Right atrium auricular region (tissue), 2 donors: ENCODE data around the gene KCTD2. TPM values are rescaled to one million over a fixed set of nuclear protein-coding genes. Genes with fewer than 3 reads are reported as not detected.
"Not testable (repeated sequence)": the region's sequence is repeated elsewhere in the genome, so short reads cannot be mapped to it uniquely, and the experiment has no call there.

ENCODE experiments used
- DNase-seq: peaks from one replicate; pipeline ENCODE4 v3.0.0-alpha.2; 2019; ENCODE audit warnings: low spot score
- H3K27ac ChIP-seq, 2 donors: fragments of 200-600 bp; sonication (generic); 1 replicate in 1 of 2; 2 replicates in 1 of 2; pipeline ENCODE4 v1.5.1; 2016 to 2019
- H3K27me3 ChIP-seq, 2 donors: fragments of 200-600 bp; sonication (generic); one replicate each; pipeline versions ENCODE4 v1.5.1 to v1.6.0; 2017 to 2019
- H3K36me3 ChIP-seq: fragments of 200-600 bp; sonication (generic); one replicate; pipeline ENCODE4 v1.5.1; 2016
- H3K4me1 ChIP-seq, 2 donors: fragments of 200-600 bp; sonication (generic); one replicate each; pipeline versions ENCODE4 v1.5.1 to v1.6.0; 2017 to 2019
- H3K4me3 ChIP-seq, 2 donors: fragments of 200-600 bp; sonication (generic); 1 replicate in 1 of 2; 2 replicates in 1 of 2; pipeline ENCODE4 v1.5.1; 2017 to 2019; ENCODE audit warnings: mild to moderate bottlenecking in 1 of 2, moderate library complexity in 1 of 2
- H3K9me3 ChIP-seq, 2 donors: fragments of 200-600 bp; sonication (generic); one replicate each; pipeline ENCODE4 v1.5.1; 2019
- CTCF ChIP-seq, 2 donors: fragments of 200-600 bp; sonication (generic); IDR thresholded peaks; one replicate each; pipeline ENCODE4 v1.5.1; 2019; ENCODE audit warnings: antibody characterized with exemption in 2 of 2
- total RNA-seq, 2 donors: library from RNA; depleted of rRNA; stranded (reverse); fragments of >200 nt; gene quantifications; one replicate each; pipeline ENCODE4 v1.1.0, GENCODE V29; 2016

Gene KCTD2
- total RNA-seq, 2 donors from 2014 or later: 17.9 to 28.4 TPM

DNA sequence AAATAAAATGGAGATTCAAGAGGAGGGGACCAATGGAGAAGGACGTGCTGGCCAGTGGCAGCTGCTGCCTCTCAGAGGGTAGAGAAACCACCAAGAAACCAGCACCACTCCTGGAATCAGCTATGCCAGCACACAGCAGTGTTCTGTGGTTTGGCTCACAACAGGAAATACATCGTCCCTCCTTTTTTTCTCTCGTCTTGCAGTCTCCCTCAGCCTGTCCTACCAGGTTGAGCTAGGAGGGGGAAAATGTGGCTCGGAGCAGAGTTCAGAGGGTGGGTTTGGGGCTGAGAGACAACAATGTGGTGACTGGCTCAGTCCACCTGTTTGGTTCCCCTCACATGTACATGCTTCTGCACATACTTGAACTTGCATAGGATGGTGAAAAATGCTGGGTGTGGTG, 20.8 kb downstream of the KCTD2 start:
- Histone ChIP-seq H3K4me3 (no peak overlapping the region), H3K27ac (no peak overlapping the region), H3K9me3 (no peaks in the 10 kb centered on the region), H3K36me3 (peaks cover 21% of the 10 kb centered on the region), H3K27me3 (no peaks in the 10 kb centered on the region), H3K4me1 (no peaks in the 10 kb centered on the region)
- no peak for TF ChIP-seq CTCF (IDR thresholded peaks at IDR 0.05)
- DNase-seq: no peak

GRCh38 chr17:75068750-75069149, 21.7 kb downstream of the KCTD2 start:
- Histone ChIP-seq H3K9me3 (no peaks in the 10 kb centered on the region), H3K4me3 (no peak overlapping the region), H3K4me1 (no peaks in the 10 kb centered on the region), H3K36me3 (peaks cover 12% of the 10 kb centered on the region), H3K27me3 (no peaks in the 10 kb centered on the region), H3K27ac (no peak overlapping the region)
- DNase-seq: no peak
- no peak for TF ChIP-seq CTCF (IDR thresholded peaks at IDR 0.05)

DNA sequence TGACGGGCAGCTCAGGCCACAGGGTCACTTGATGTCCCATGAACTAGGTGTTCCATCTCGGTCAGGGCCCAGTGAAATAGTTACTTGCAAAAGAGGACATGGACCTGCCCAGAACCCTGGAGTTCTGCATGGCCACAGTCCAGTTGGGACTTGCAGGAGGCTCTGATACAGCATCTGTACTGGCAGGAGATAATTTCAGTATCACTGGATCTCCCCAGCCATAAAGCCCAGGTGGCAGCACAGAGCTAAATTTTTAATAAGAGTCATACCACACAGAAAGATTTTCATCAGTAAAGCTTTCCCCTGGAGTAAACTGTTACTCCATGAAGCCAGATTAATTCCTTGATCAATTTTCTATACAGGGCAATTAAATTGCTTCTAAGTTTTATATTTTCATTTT, 22.8 kb downstream of the KCTD2 start:
- Histone ChIP-seq H3K36me3 (peaks cover 3% of the 10 kb centered on the region), H3K9me3 (no peaks in the 10 kb centered on the region), H3K4me1 (no peaks in the 10 kb centered on the region), H3K27me3 (no peaks in the 10 kb centered on the region), H3K27ac (no peak overlapping the region), H3K4me3 (no peak overlapping the region)
- no peak for DNase-seq
- peak in 1 of 2 donors; percentile 50 for TF ChIP-seq CTCF (IDR thresholded peaks at IDR 0.05)

- not testable (repeated sequence) for H3K4me3 ChIP-seq, DNase-seq, H3K9me3 ChIP-seq, H3K4me1 ChIP-seq, H3K36me3 ChIP-seq, H3K27me3 ChIP-seq
- peak overlapping the region; percentile 60 to 85 for H3K27ac ChIP-seq
These were observed 24.6 kb downstream of the KCTD2 start for GRCh38 chr17:75071478-75072271.

DNA sequence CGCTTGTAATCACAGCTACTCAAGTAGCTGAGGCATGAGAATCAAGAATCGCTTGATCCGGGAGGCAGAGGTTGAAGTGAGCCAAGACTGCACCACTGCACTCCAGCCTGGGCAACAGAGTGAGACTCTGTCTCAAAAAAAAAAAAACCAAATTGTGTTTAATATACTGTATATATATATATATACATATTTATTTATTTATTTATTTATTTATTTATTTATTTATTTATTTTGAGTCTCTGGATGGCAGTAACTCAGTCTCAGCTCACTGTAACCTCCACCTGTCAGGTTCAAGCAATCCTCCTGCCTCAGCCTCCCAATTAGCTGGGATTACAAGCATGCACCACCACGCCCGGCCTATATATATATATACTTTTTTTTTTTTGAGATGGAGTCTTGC, 25.9 kb downstream of the KCTD2 start:
- H3K4me1 ChIP-seq: peaks cover 0 to 15% of the 10 kb centered on the region in 2 donors
- not testable (repeated sequence) for DNase-seq, H3K9me3 ChIP-seq, H3K4me3 ChIP-seq, H3K36me3 ChIP-seq, H3K27me3 ChIP-seq
- H3K27ac ChIP-seq: peak overlapping the region; percentile 60 to 85

DNA sequence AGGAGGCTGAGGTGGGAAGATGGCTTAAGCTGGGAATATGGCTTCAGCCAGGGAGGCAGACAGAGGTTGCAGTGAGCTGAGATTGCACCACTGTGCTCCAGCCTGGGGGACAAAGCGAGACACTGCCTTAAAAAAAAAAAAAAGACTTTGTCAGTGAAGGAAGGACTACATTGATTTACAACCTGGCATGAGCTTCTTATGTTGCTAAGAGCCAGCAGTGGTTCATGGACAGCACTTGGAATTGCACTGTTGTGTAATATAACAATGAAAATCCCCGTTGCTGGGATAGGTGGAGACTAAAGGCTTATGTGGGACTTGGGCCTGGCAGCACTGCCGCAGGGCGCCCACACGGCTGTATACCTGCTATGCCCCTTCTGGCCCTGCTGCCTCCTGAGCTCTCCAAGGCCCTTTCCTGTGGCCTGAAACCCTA, 26.6 kb downstream of the KCTD2 start:
- H3K9me3 ChIP-seq: no peaks in the 10 kb centered on the region
- no peak for TF ChIP-seq CTCF (IDR thresholded peaks at IDR 0.05)
- no peaks in the 10 kb centered on the region for H3K27me3 ChIP-seq
- DNase-seq: no peak
- H3K4me1 ChIP-seq: peaks cover 0 to 22% of the 10 kb centered on the region in 2 donors
- H3K36me3 ChIP-seq: no peaks in the 10 kb centered on the region
- H3K4me3 ChIP-seq: no peak overlapping the region
- H3K27ac ChIP-seq: peak overlapping the region; percentile 60 to 85

- no peaks in the 10 kb centered on the region for H3K27me3 ChIP-seq
- H3K4me1 ChIP-seq: peaks cover 0 to 31% of the 10 kb centered on the region in 2 donors
- no peak for DNase-seq
- H3K27ac ChIP-seq: peak overlapping the region; percentile 60 to 85
- H3K4me3 ChIP-seq: no peak overlapping the region
- H3K36me3 ChIP-seq: no peaks in the 10 kb centered on the region
- TF ChIP-seq CTCF (IDR thresholded peaks at IDR 0.05): no peak
- H3K9me3 ChIP-seq: no peaks in the 10 kb centered on the region
These were observed 27.5 kb downstream of the KCTD2 start for GRCh38 chr17:75074532-75074931.
